GM19463 (cell line): ENCODE measurements around the gene PDIA5.
"Not testable (repeated sequence)": the region's sequence is repeated elsewhere in the genome, so short reads cannot be mapped to it uniquely, and the experiment has no call there.

Experiments used
- ATAC-seq: cut with Tn5 transposase; IDR thresholded peaks from one replicate; pipeline ENCODE4 v1.9.1; 2021; ENCODE audit warnings: mild to moderate bottlenecking, moderate library complexity; ENCODE audit not compliant: unreplicated experiment

Gene PDIA5

GRCh38 chr3:123143669-123144411 is 77.0 kb downstream of the PDIA5 start:
- ATAC-seq = no peak

- no peak for ATAC-seq
These were observed 81.1 kb downstream of the PDIA5 start for GRCh38 chr3:123147754-123148535.

- ATAC-seq = no peak
These were observed 81.9 kb downstream of the PDIA5 start for GRCh38 chr3:123148772-123149171.

- ATAC-seq = no peak
These were observed 82.7 kb downstream of the PDIA5 start for GRCh38 chr3:123149525-123149924.

GRCh38 chr3:123150449-123151215 is 83.8 kb downstream of the PDIA5 start:
- no peak for ATAC-seq

- ATAC-seq = no peak
These were observed 84.5 kb downstream of the PDIA5 start for GRCh38 chr3:123151251-123151705.

- ATAC-seq = not testable (repeated sequence)
These were observed 85.1 kb downstream of the PDIA5 start for GRCh38 chr3:123151853-123152420.

- ATAC-seq = peak; percentile 30
These were observed 85.9 kb downstream of the PDIA5 start for GRCh38 chr3:123152687-123153086.

- ATAC-seq = peak; percentile 74
These were observed 86.5 kb downstream of the PDIA5 start for GRCh38 chr3:123153125-123154019.

GRCh38 chr3:123154020-123154985 is 87.5 kb downstream of the PDIA5 start:
- ATAC-seq = no peak

- ATAC-seq = no peak
These were observed 88.7 kb downstream of the PDIA5 start for GRCh38 chr3:123155471-123156011.

- no peak for ATAC-seq
These were observed 89.6 kb downstream of the PDIA5 start for GRCh38 chr3:123156276-123156995.

GRCh38 chr3:123157209-123157597 is 90.4 kb downstream of the PDIA5 start:
- ATAC-seq = no peak

GRCh38 chr3:123157598-123158287 is 90.9 kb downstream of the PDIA5 start:
- ATAC-seq = no peak

GRCh38 chr3:123158330-123158729 is 91.5 kb downstream of the PDIA5 start:
- no peak for ATAC-seq

GRCh38 chr3:123158899-123159390 is 92.1 kb downstream of the PDIA5 start:
- ATAC-seq = no peak
